ENCODE data around the gene EPHA1. TPM values are rescaled to one million over a fixed set of nuclear protein-coding genes. Genes with fewer than 3 reads are reported as not detected.

EPHA1 gene
- polyA plus RNA-seq, 1 of the 3 experiments (the other 2 are of a cell fraction) = 0.49 TPM

- no peak for TF ChIP-seq CHD2 (IDR thresholded peaks at IDR 0.05; ENCODE audit: low read length, partially characterized antibody)
- no peak for TF ChIP-seq ZBTB33 (IDR thresholded peaks at IDR 0.05; ENCODE audit: borderline replicate concordance, low read depth)
- TF ChIP-seq MXI1 (IDR thresholded peaks at IDR 0.05; ENCODE audit: low read depth, low read length) = no peak
- no peak for TF ChIP-seq SIN3A (IDR thresholded peaks at IDR 0.05; ENCODE audit: borderline replicate concordance, low read depth, low read length)
- no peak for TF ChIP-seq FOXJ3 (CRISPR knock-in tag; IDR thresholded peaks at IDR 0.05)
- TF ChIP-seq NFIC (IDR thresholded peaks at IDR 0.05; ENCODE audit: borderline replicate concordance) = no peak
- no peak for TF ChIP-seq POLR2AphosphoS5 (IDR thresholded peaks at IDR 0.05; ENCODE audit: low read depth, low read length)
- TF ChIP-seq RXRA (IDR thresholded peaks at IDR 0.05; ENCODE audit: borderline replicate concordance, low read depth) = no peak
- TF ChIP-seq FOXM1 (IDR thresholded peaks at IDR 0.05; ENCODE audit: low read depth) = no peak
Observed at GRCh38 chr7:143394777-143395176, 13.9 kb downstream of the EPHA1 start (continued).

- Histone ChIP-seq H3K9me2 (no peaks in the 10 kb centered on the region), H3K4me3 (ENCODE audit: low read depth in 2 of 2, low read length in 1 of 2) (no peak overlapping the region), H3K4me1 (ENCODE audit: control insufficient read depth in 1 of 2, insufficient read depth in 2 of 2, low read depth in 1 of 2, low read length in 1 of 2) (peaks cover 10 to 27% of the 10 kb centered on the region in 2 experiments; a peak in 3 of 4 replicates), H3K9me3 (no peaks in the 10 kb centered on the region), H3K9ac (no peak overlapping the region), H3K27ac (ENCODE audit: low read depth in 2 of 2, low read length in 1 of 2) (peak overlapping the region in 1 of 2 experiments; percentile 75; a peak in 1 of 4 replicates), H2AFZ (ENCODE audit: low read depth) (no peak overlapping the region), H3K79me2 (ENCODE audit: insufficient read depth) (peaks cover 3% of the 10 kb centered on the region; the same call in 1 of the 2 replicates), H3K27me3 (ENCODE audit: insufficient read depth) (no peaks in the 10 kb centered on the region), H3K4me2 (no peak overlapping the region), H3K36me3 (replicated peaks in 1 of 2; ENCODE audit: control insufficient read depth in 1 of 2, insufficient read depth in 2 of 2, low read length in 1 of 2) (peaks cover 30 to 32% of the 10 kb centered on the region in 2 experiments), H3F3A (replicated peaks; ENCODE audit: insufficient read depth) (peaks cover 56% of the 10 kb centered on the region), H4K20me1 (ENCODE audit: insufficient read depth) (peaks cover 40% of the 10 kb centered on the region)
- ChIA-PET CTCF (interaction anchor here (1.3 to 8.3 kb wide), 4 partner anchors 9 to 153 kb away, joined by 3 to 43 read pairs (median 24); partner anchors contain the start of gene ZYX), POLR2A (interaction anchor here (1.2 kb wide), 2 partner anchors 11 to 508 kb away, joined by 3 read pairs; partner anchors contain the start of gene TCAF1)
- WGBS (ENCODE audit: low lambda C conversion rate) = 93% methylated on average over 6 of the region's 6 CpGs
- TF ChIP-seq POLR2AphosphoS5 (IDR thresholded peaks at IDR 0.05; ENCODE audit: low read depth, low read length) = peak; percentile 47
- TF ChIP-seq PBX3 (IDR thresholded peaks at IDR 0.05) = no peak
- DNase-seq = no peak
Observed at GRCh38 chr7:143394068-143394467, 14.6 kb downstream of the EPHA1 start.
